HCT116 (cell line): ENCODE results near the gene RHOBTB1. TPM values are rescaled to one million over a fixed set of nuclear protein-coding genes. Genes with fewer than 3 reads are reported as not detected.

Experiments
- ATAC-seq: fragments of 200-7000 bp; cut with Tn5 transposase; 2 replicates; pipeline ENCODE4 v1.9.1; 2020; ENCODE audit warnings: mild to moderate bottlenecking, moderate library complexity
- BruUV-seq: library from RNA; stranded (reverse); fragments of 400-500 nt; replicated peaks from 2 replicates; lab custom pipeline; 2021; lab: Mats Ljungman, UMichigan
- CTCF ChIA-PET: fragments of 300-600 bp; sonication (Branson Sonifier 250); formaldehyde crosslinking; loops from one replicate; lab custom pipeline; 2021; ENCODE audit warnings: antibody characterized with exemption; lab: Charles Lee
- POLR2A ChIA-PET: fragments of 300-600, 350-600 bp; sonication (Branson Sonifier 250); formaldehyde crosslinking; loops from one replicate; lab custom pipeline; 2021; ENCODE audit warnings: antibody characterized with exemption; lab: Charles Lee
- RAD21 ChIA-PET, 2 experiments: fragments of 300-600 bp; sonication (Branson Sonifier 250); formaldehyde crosslinking; loops; one replicate each; lab custom pipeline; 2023; ENCODE audit warnings: low total read pairs in 2 of 2; ENCODE audit not compliant: uncharacterized antibody in 2 of 2, unreplicated experiment in 2 of 2, low non-redundant PET in 1 of 2; lab: Charles Lee
- DNase-seq: peaks from one replicate; pipeline ENCODE4 v3.0.0-alpha.2; 2010; ENCODE audit warnings: low read depth, low spot score
- H2AFZ ChIP-seq: fragments of 200-600 bp; shearing (Covaris generic), sonication (generic); 2 replicates; pipeline ENCODE4 v1.6.1; 2017; ENCODE audit warnings: low read depth, mixed run types, mixed read lengths, antibody characterized with exemption, low read length; ENCODE audit not compliant: poor library complexity, severe bottlenecking
- H3K27ac ChIP-seq: 2 replicates; pipeline ENCODE4 v1.5.1; 2012; ENCODE audit warnings: low read depth, low read length
- H3K27me3 ChIP-seq: fragments of 200-600 bp; sonication (generic); 2 replicates; pipeline ENCODE4 v1.6.1; 2016; ENCODE audit warnings: mixed run types, low read length, mixed read lengths; ENCODE audit not compliant: insufficient read depth
- H3K36me3 ChIP-seq, 2 experiments: fragments of 200-500 bp in 1 of 2; fragments of 200-600 bp in 1 of 2; sonication (Bioruptor generic) in 1 of 2; sonication (generic) in 1 of 2; 2 replicates each; pipeline versions ENCODE4 v1.5.1 to v1.6.1; 2014 to 2016; ENCODE audit warnings: low read length in 2 of 2, inconsistent platforms in 1 of 2, mixed read lengths in 1 of 2, mixed run types in 1 of 2; ENCODE audit not compliant: insufficient read depth in 2 of 2, control insufficient read depth in 1 of 2
- H3K4me1 ChIP-seq, 2 experiments: fragments of 200-600 bp in 1 of 2; sonication (generic) in 1 of 2; 2 replicates each; pipeline versions ENCODE4 v1.5.1 to v1.6.1; 2012 to 2017; ENCODE audit warnings: low read length in 2 of 2, inconsistent platforms in 1 of 2, mild to moderate bottlenecking in 1 of 2, mixed read lengths in 1 of 2, mixed run types in 1 of 2, moderate library complexity in 1 of 2; ENCODE audit not compliant: insufficient read depth in 2 of 2, control insufficient read depth in 1 of 2
- H3K4me2 ChIP-seq: fragments of 200-600 bp; sonication (generic); 2 replicates; pipeline ENCODE4 v1.6.1; 2017; ENCODE audit warnings: mixed run types, low read length, mixed read lengths
- H3K4me3 ChIP-seq, 2 experiments: fragments of 200-600 bp in 1 of 2; sonication (generic) in 1 of 2; replicated peaks in 1 of 2; 2 replicates each; pipeline ENCODE4 v1.5.1; 2011 to 2016; ENCODE audit warnings: low read length in 2 of 2, control low read depth in 1 of 2, low read depth in 1 of 2, mild to moderate bottlenecking in 1 of 2, mixed read lengths in 1 of 2, mixed run types in 1 of 2
- H3K79me2 ChIP-seq: fragments of 200-600 bp; sonication (generic); 2 replicates; pipeline ENCODE4 v1.6.1; 2017; ENCODE audit warnings: mild to moderate bottlenecking, mixed run types, low read length, moderate library complexity, mixed read lengths; ENCODE audit not compliant: insufficient read depth
- H3K9ac ChIP-seq: fragments of 200-600 bp; sonication (generic); 2 replicates; pipeline ENCODE4 v1.6.1; 2016; ENCODE audit warnings: low read length, mixed read lengths
- H3K9me2 ChIP-seq: fragments of 200-600 bp; sonication (generic), shearing (Covaris generic); 2 replicates; pipeline ENCODE4 v1.6.1; 2017; ENCODE audit warnings: mixed run types, mild to moderate bottlenecking, moderate library complexity; ENCODE audit not compliant: insufficient read depth
- H3K9me3 ChIP-seq, 2 experiments: fragments of 200-500 bp in 1 of 2; fragments of 200-600 bp in 1 of 2; sonication (Bioruptor generic) in 1 of 2; sonication (generic) in 1 of 2; 2 replicates each; pipeline ENCODE4 v1.6.1; 2014 to 2017; ENCODE audit warnings: low read length in 2 of 2, mixed read lengths in 2 of 2, inconsistent platforms in 1 of 2, low read depth in 1 of 2, mild to moderate bottlenecking in 1 of 2, mixed run types in 1 of 2, moderate library complexity in 1 of 2; ENCODE audit not compliant: control insufficient read depth in 1 of 2, insufficient read depth in 1 of 2
- H4K20me1 ChIP-seq: fragments of 200-600 bp; sonication (generic), shearing (Covaris generic); 2 replicates; pipeline ENCODE4 v1.6.1; 2017; ENCODE audit warnings: mixed run types, mild to moderate bottlenecking, moderate library complexity; ENCODE audit not compliant: insufficient read depth
- CBX3 ChIP-seq: IDR thresholded peaks from 2 replicates; pipeline ENCODE4 v1.6.1; 2012; ENCODE audit warnings: low read depth
- ELF1 ChIP-seq: IDR thresholded peaks from 2 replicates; pipeline ENCODE4 v1.6.1; 2012; ENCODE audit warnings: low read depth, borderline replicate concordance
- EZH2 ChIP-seq: fragments of 200-600 bp; sonication (generic); IDR thresholded peaks from 2 replicates; pipeline ENCODE4 v1.6.1; 2017; ENCODE audit warnings: antibody characterized with exemption, mixed run types
- POLR2AphosphoS5 ChIP-seq: IDR thresholded peaks from 2 replicates; pipeline ENCODE4 v1.6.1; 2011; ENCODE audit warnings: mild to moderate bottlenecking, low read depth, low read length, moderate library complexity
- SIN3A ChIP-seq: IDR thresholded peaks from 2 replicates; pipeline ENCODE4 v1.6.1; 2012; ENCODE audit warnings: low read depth
- SP1 ChIP-seq: IDR thresholded peaks from 2 replicates; pipeline ENCODE4 v1.6.1; 2012; ENCODE audit warnings: low read depth
- TCF7L2 ChIP-seq: IDR thresholded peaks from 2 replicates; pipeline ENCODE4 v1.7.0; 2011; ENCODE audit warnings: borderline replicate concordance, inconsistent platforms; ENCODE audit not compliant: insufficient read depth, insufficient read length; ENCODE audit errors: extremely low read depth
- YY1 ChIP-seq: IDR thresholded peaks from 2 replicates; pipeline ENCODE4 v1.6.1; 2011; ENCODE audit warnings: low read length, low read depth, moderate library complexity, mild to moderate bottlenecking; ENCODE audit not compliant: insufficient replicate concordance; ENCODE audit errors: extremely low read depth
- ZBTB33 ChIP-seq: IDR thresholded peaks from 2 replicates; pipeline ENCODE4 v1.6.1; 2011; ENCODE audit warnings: mild to moderate bottlenecking, low read length, moderate library complexity; ENCODE audit not compliant: insufficient replicate concordance; ENCODE audit errors: extremely low read depth
- ZNF274 ChIP-seq: fragments of 200-500 bp; sonication (Bioruptor generic); IDR thresholded peaks from 2 replicates; pipeline ENCODE4 v1.6.1; 2014; ENCODE audit warnings: mild to moderate bottlenecking, low read depth, low read length, inconsistent platforms
- intact Hi-C: fragments of 100-400 bp; cut with micrococcal nuclease; formaldehyde crosslinking; loops from 2 replicates; pipeline ENCODE4 v1.10.0; 2022
- total RNA-seq: library from RNA; stranded (reverse); gene quantifications from one replicate; pipeline ENCODE4 v1.2.1, GENCODE V29; 2021; ENCODE audit not compliant: unreplicated experiment

Gene RHOBTB1
- total RNA-seq, 1 experiment from 2014 or later: 1.6 TPM

GRCh38 chr10:60863796-60864195, 80.2 kb downstream of the RHOBTB1 start (continued):
- TF ChIP-seq POLR2AphosphoS5 (no peak), ZNF274 (no peak), ZBTB33 (no peak), SP1 (no peak)

- no peak for TF ChIP-seq ELF1
- no peak for TF ChIP-seq SIN3A
- TF ChIP-seq SP1: no peak
- TF ChIP-seq YY1: no peak
- TF ChIP-seq EZH2: no peak
- no peak for TF ChIP-seq CBX3
- no peak for TF ChIP-seq TCF7L2
- TF ChIP-seq, all 23 proteins: peak for 0
- no peaks in the 10 kb centered on the region; the same call in 1 of the 2 replicates for H3K27me3 ChIP-seq
- ATAC-seq (no peak), DNase-seq (no peak)
- H2AFZ ChIP-seq: no peak overlapping the region
- BruUV-seq: no TSS peak
- H3K9me2 ChIP-seq: no peaks in the 10 kb centered on the region
- intact Hi-C loops: no loop called here
- H3K4me2 ChIP-seq: no peak overlapping the region
- H3K36me3 ChIP-seq: no peaks in the 10 kb centered on the region
- no peaks in the 10 kb centered on the region for H3K79me2 ChIP-seq
- no peak overlapping the region for H3K4me3 ChIP-seq
- POLR2A ChIA-PET: no interaction called here
- CTCF ChIA-PET: no interaction called here
- RAD21 ChIA-PET: no interaction called here
- H3K4me1 ChIP-seq: no peaks in the 10 kb centered on the region
- H3K27ac ChIP-seq: no peak overlapping the region
- no peaks in the 10 kb centered on the region for H4K20me1 ChIP-seq
- no peaks in the 10 kb centered on the region for H3K9me3 ChIP-seq
- H3K9ac ChIP-seq: no peak overlapping the region
Observed at GRCh38 chr10:60862517-60862916, 81.5 kb downstream of the RHOBTB1 start.
